ENCODE measurements around the gene IL2RG.

The IL2RG gene

GRCh38 chrX:71118985-71119535, 7.7 kb upstream of the IL2RG start:
- Histone ChIP-seq H3K9me3 (ENCODE audit: low read length) (no peaks in the 10 kb centered on the region), H4K20me1 (ENCODE audit: insufficient read depth, low read length) (no peaks in the 10 kb centered on the region), H3F3A (ENCODE audit: insufficient read depth, low read length) (no peaks in the 10 kb centered on the region), H3K4me3 (ENCODE audit: low read depth, low read length, poor library complexity, severe bottlenecking) (peak overlapping the region; percentile 94), H3K9ac (ENCODE audit: low read length) (peak overlapping the region; percentile 93), H3K4me1 (ENCODE audit: insufficient read depth, low read length, severe bottlenecking) (peaks cover 23% of the 10 kb centered on the region), H3K9me2 (ENCODE audit: low read depth, low read length) (no peaks in the 10 kb centered on the region), H3K4me2 (ENCODE audit: low read length) (peak overlapping the region; percentile 98), H2AFZ (ENCODE audit: low read length) (no peak overlapping the region), H3K27me3 (ENCODE audit: insufficient read depth, low read length) (no peaks in the 10 kb centered on the region), H3K27ac (ENCODE audit: low read depth, low read length, poor library complexity, severe bottlenecking) (peak overlapping the region; percentile 54), H3K79me2 (ENCODE audit: insufficient read depth, low read length) (no peaks in the 10 kb centered on the region), H3K36me3 (ENCODE audit: insufficient read depth, low read length) (peaks cover 41% of the 10 kb centered on the region)
- TF ChIP-seq EZH2 (IDR thresholded peaks at IDR 0.05; ENCODE audit: borderline replicate concordance, low read length), result no peak
- TF ChIP-seq CTCF (IDR thresholded peaks at IDR 0.05; ENCODE audit: low read length), result no peak

DNA sequence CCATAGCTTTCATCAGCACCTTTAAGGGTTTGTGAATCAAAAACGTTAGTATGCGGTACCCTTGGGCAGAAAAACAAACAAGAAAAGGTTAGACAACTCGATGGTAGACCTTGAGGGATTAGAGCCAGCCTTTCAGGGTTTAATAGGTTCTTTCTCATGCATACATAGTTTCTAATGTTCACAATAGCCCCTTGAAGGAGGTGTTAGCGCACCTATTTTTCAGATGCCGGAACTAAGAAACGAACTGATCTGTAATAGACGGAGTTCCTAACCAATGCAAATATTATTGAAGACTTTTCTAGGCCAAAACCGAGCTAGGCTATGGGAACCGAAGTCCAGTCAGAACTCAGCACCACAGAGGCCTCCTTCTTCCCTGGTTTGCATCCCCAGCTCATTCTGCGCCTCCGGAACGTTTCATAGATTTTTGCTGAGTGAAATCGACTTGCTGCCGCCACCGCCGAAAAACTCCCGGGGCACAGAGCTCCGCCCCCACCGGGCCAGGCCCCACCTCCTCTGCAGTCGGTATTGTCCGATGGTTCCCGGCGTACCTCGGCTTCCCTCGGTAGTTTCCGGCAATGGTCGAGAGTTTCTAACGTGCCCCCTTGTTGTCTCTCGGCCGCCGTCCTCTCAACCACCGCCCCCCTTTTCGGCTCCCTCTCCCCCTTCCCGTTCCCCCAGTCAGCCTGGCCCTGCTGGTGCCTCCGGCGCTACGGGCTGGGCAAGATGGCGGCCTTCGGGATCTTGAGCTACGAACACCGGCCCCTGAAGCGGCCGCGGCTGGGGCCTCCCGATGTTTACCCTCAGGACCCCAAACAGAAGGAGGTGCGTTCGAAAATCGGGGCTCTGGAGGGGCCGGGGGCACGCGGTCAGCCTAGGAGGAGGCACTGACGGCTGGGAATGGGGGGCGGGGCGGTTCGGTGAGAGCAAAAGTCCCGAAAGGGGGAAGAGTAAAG, 6.9 kb upstream of the IL2RG start, which contains the start of gene MED12:
Gene MED12 (plus strand): TSS at position 565 of the 953 bp plus-strand sequence. CDS start 159 bp downstream, at position 724.
- H3K4me1 ChIP-seq (ENCODE audit: insufficient read depth, low read length, severe bottlenecking), result peaks cover 23% of the 10 kb centered on the region
- no peaks in the 10 kb centered on the region for H3F3A ChIP-seq (ENCODE audit: insufficient read depth, low read length)
- peak within 1 kb of the TSS; percentile 93 for H3K9ac ChIP-seq (ENCODE audit: low read length)
- H3K36me3 ChIP-seq (ENCODE audit: insufficient read depth, low read length), result peaks cover 34% of the 10 kb centered on the region
- TF ChIP-seq EZH2 (IDR thresholded peaks at IDR 0.05; ENCODE audit: borderline replicate concordance, low read length) (no peak), CTCF (IDR thresholded peaks at IDR 0.05; ENCODE audit: low read length) (no peak)
- no peaks in the 10 kb centered on the region for H3K27me3 ChIP-seq (ENCODE audit: insufficient read depth, low read length)
- H3K4me2 ChIP-seq (ENCODE audit: low read length), result peak within 1 kb of the TSS; percentile 98
- no peaks in the 10 kb centered on the region for H3K9me2 ChIP-seq (ENCODE audit: low read depth, low read length)
- no peaks in the 10 kb centered on the region for H4K20me1 ChIP-seq (ENCODE audit: insufficient read depth, low read length)
- no peak within 1 kb of the TSS for H2AFZ ChIP-seq (ENCODE audit: low read length)
- peak within 1 kb of the TSS; percentile 94 for H3K4me3 ChIP-seq (ENCODE audit: low read depth, low read length, poor library complexity, severe bottlenecking)
- no peaks in the 10 kb centered on the region for H3K9me3 ChIP-seq (ENCODE audit: low read length)
- H3K79me2 ChIP-seq (ENCODE audit: insufficient read depth, low read length), result no peaks in the 10 kb centered on the region
- peak within 1 kb of the TSS; percentile 75 for H3K27ac ChIP-seq (ENCODE audit: low read depth, low read length, poor library complexity, severe bottlenecking)

- H3K9me2 ChIP-seq (ENCODE audit: low read depth, low read length), result no peaks in the 10 kb centered on the region
- H3K36me3 ChIP-seq (ENCODE audit: insufficient read depth, low read length), result peaks cover 24% of the 10 kb centered on the region
- H3K4me1 ChIP-seq (ENCODE audit: insufficient read depth, low read length, severe bottlenecking), result peaks cover 30% of the 10 kb centered on the region
- no peaks in the 10 kb centered on the region for H3K79me2 ChIP-seq (ENCODE audit: insufficient read depth, low read length)
- H4K20me1 ChIP-seq (ENCODE audit: insufficient read depth, low read length), result no peaks in the 10 kb centered on the region
- TF ChIP-seq CTCF (IDR thresholded peaks at IDR 0.05; ENCODE audit: low read length) (no peak), EZH2 (IDR thresholded peaks at IDR 0.05; ENCODE audit: borderline replicate concordance, low read length) (no peak)
- H3F3A ChIP-seq (ENCODE audit: insufficient read depth, low read length), result no peaks in the 10 kb centered on the region
- no peaks in the 10 kb centered on the region for H3K9me3 ChIP-seq (ENCODE audit: low read length)
- no peak overlapping the region for H2AFZ ChIP-seq (ENCODE audit: low read length)
- peak overlapping the region; percentile 93 for H3K9ac ChIP-seq (ENCODE audit: low read length)
- no peaks in the 10 kb centered on the region for H3K27me3 ChIP-seq (ENCODE audit: insufficient read depth, low read length)
- peak overlapping the region; percentile 94 for H3K4me3 ChIP-seq (ENCODE audit: low read depth, low read length, poor library complexity, severe bottlenecking)
- peak overlapping the region; percentile 75 for H3K27ac ChIP-seq (ENCODE audit: low read depth, low read length, poor library complexity, severe bottlenecking)
- peak overlapping the region; percentile 98 for H3K4me2 ChIP-seq (ENCODE audit: low read length)
Observed at GRCh38 chrX:71117358-71117757, 6.0 kb upstream of the IL2RG start.
